Measurements from ENCODE around the gene CCNL2. TPM values are rescaled to one million over a fixed set of nuclear protein-coding genes. Genes with fewer than 3 reads are reported as not detected.
A peak's percentile ranks its signal among the peaks of the same experiment; 100 is the strongest.

Gene CCNL2
- total and polyA plus RNA-seq, 2 of the 13 experiments (the other 11 are each of a cell fraction or from before 2014, with no cell fraction given) = 105 to 340 TPM

DNA sequence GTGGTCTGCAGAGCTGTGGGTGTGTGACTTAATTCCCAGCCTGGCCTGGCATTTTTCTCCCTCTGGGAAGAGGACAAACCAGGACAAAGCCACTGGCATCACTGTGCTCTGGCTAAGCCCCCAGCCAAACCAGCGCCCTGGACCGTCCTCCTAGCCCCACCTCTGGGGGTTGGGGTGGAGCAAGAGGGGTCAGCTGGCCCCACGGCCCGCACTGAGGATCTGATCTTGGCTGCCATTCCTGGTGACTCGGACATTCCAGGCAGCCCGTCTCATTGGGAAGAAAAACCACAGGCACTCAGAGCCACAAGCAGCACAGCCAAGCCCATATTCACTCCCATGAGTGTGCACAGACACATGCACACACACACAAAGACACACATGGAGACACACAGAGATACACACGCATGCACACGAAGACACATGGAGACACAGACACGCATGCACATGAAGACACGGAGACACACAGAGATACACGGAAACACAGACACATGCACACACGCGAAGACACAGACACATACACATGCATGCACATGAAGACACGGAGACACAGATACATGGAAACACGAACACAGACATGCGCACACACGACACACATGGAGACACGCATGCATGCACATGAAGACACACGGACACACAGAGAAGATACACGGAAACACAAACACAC lies 38.5 kb downstream of the CCNL2 start:
- H4K20me1 ChIP-seq (ENCODE audit: insufficient read depth, low read length) = no peaks in the 10 kb centered on the region
- peak overlapping the region; percentile 80 for H3K9ac ChIP-seq (ENCODE audit: insufficient read depth, low read depth, low read length)
- intact Hi-C loops (cut with micrococcal nuclease; ENCODE audit: unreplicated experiment) = no loop called here
- peaks cover 4% of the 10 kb centered on the region for H3K79me2 ChIP-seq (ENCODE audit: insufficient read depth, low read length)
- peak overlapping the region in 2 of 3 experiments; percentile 71 to 74; a peak in 5 of 6 replicates for H3K4me3 ChIP-seq (replicated peaks in 1 of 3; ENCODE audit: insufficient read depth in 1 of 3, low read depth in 2 of 3, low read length in 3 of 3)
- no peaks in the 10 kb centered on the region for H3K9me3 ChIP-seq (ENCODE audit: low read length)
- H3K36me3 ChIP-seq (replicated peaks in 1 of 2; ENCODE audit: control insufficient read depth in 1 of 2, insufficient read depth in 2 of 2, low read length in 2 of 2) = no peaks in the 10 kb centered on the region
- CTCF ChIA-PET (ENCODE audit: low intra/inter-chr PET ratio, low total read pairs) = no interaction called here
- FAIRE-seq (no peak), DNase-seq (ENCODE audit: low spot score) (peak; percentile 68), ATAC-seq (peak; percentile 20)
- no peaks in the 10 kb centered on the region for H3K27me3 ChIP-seq (ENCODE audit: control insufficient read depth in 1 of 2, insufficient read depth in 2 of 2, low read length in 2 of 2)
- H3K4me1 ChIP-seq (ENCODE audit: insufficient read depth, low read length) = peaks cover 57% of the 10 kb centered on the region
- H2AFZ ChIP-seq (ENCODE audit: low read length) = no peak overlapping the region
- POLR2A ChIA-PET = interaction anchor here (1.0 to 4.0 kb wide), 4 partner anchors 9 to 15 kb away, joined by 3 to 38 read pairs (median 14); partner anchors contain the start of genes AURKAIP1 and DVL1
- peak overlapping the region; percentile 88 for H3K27ac ChIP-seq (ENCODE audit: extremely low read length, insufficient read depth, low read length)
- WGBS (ENCODE audit: low lambda C conversion rate) = 87% methylated on average over 14 of the region's 20 CpGs
- H3K4me2 ChIP-seq (ENCODE audit: low read depth, low read length) = peak overlapping the region; percentile 92
- in situ Hi-C loops (cut with HindIII; ENCODE audit: extremely low pct_ligation_motif_present, low pct_unique_long_range_greater_than_20kb) = no loop called here
- TSS peak; percentile 47 for BruUV-seq (replicated peaks)
- TF ChIP-seq, protein P1, sequence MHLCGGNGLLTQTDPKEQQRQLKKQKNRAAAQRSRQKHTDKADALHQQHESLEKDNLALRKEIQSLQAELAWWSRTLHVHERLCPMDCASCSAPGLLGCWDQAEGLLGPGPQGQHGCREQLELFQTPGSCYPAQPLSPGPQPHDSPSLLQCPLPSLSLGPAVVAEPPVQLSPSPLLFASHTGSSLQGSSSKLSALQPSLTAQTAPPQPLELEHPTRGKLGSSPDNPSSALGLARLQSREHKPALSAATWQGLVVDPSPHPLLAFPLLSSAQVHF (CRISPR knock-in tag; IDR thresholded peaks at IDR 0.05) = no peak
- no peak for TF ChIP-seq AKAP8 (CRISPR knock-in tag; IDR thresholded peaks at IDR 0.05)
- TF ChIP-seq ZNF468 (CRISPR knock-in tag; IDR thresholded peaks at IDR 0.05) = 0 out of 2 replicates have a peak, but pooled peaks have one; percentile 66
- TF ChIP-seq EP300 (IDR thresholded peaks at IDR 0.05; ENCODE audit: low read depth in 2 of 2, low read length in 2 of 2) = no peak
- TF ChIP-seq EP300 (CRISPR knock-in tag; IDR thresholded peaks at IDR 0.05; ENCODE audit: borderline replicate concordance) = no peak
- 0 out of 2 replicates have a peak, but pooled peaks have one; percentile 29 for TF ChIP-seq FOSL2 (CRISPR knock-in tag; IDR thresholded peaks at IDR 0.05)
- TF ChIP-seq, protein P2, sequence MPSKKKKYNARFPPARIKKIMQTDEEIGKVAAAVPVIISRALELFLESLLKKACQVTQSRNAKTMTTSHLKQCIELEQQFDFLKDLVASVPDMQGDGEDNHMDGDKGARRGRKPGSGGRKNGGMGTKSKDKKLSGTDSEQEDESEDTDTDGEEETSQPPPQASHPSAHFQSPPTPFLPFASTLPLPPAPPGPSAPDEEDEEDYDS (CRISPR knock-in tag; IDR thresholded peaks at IDR 0.05) = 0 out of 2 replicates have a peak, but pooled peaks have one; percentile 0
- TF ChIP-seq MED13 (CRISPR knock-in tag; IDR thresholded peaks at IDR 0.05) = no peak
- TF ChIP-seq, protein P3, sequence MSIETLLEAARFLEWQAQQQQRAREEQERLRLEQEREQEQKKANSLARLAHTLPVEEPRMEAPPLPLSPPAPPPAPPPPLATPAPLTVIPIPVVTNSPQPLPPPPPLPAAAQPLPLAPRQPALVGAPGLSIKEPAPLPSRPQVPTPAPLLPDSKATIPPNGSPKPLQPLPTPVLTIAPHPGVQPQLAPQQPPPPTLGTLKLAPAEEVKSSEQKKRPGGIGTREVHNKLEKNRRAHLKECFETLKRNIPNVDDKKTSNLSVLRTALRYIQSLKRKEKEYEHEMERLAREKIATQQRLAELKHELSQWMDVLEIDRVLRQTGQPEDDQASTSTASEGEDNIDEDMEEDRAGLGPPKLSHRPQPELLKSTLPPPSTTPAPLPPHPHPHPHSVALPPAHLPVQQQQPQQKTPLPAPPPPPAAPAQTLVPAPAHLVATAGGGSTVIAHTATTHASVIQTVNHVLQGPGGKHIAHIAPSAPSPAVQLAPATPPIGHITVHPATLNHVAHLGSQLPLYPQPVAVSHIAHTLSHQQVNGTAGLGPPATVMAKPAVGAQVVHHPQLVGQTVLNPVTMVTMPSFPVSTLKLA (IDR thresholded peaks at IDR 0.05) = peak; percentile 87
- TF ChIP-seq JUNB (CRISPR knock-in tag; IDR thresholded peaks at IDR 0.05; ENCODE audit: borderline replicate concordance) = peak; percentile 12; the same call in 1 of the 2 replicates
- TF ChIP-seq, protein P4, sequence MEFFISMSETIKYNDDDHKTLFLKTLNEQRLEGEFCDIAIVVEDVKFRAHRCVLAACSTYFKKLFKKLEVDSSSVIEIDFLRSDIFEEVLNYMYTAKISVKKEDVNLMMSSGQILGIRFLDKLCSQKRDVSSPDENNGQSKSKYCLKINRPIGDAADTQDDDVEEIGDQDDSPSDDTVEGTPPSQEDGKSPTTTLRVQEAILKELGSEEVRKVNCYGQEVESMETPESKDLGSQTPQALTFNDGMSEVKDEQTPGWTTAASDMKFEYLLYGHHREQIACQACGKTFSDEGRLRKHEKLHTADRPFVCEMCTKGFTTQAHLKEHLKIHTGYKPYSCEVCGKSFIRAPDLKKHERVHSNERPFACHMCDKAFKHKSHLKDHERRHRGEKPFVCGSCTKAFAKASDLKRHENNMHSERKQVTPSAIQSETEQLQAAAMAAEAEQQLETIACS (CRISPR knock-in tag; IDR thresholded peaks at IDR 0.05) = no peak
- 0 out of 2 replicates have a peak, but pooled peaks have one; percentile 10 for TF ChIP-seq ZC3H13 (CRISPR knock-in tag; IDR thresholded peaks at IDR 0.05)
- no peak for TF ChIP-seq HHEX (CRISPR knock-in tag; IDR thresholded peaks at IDR 0.05)
- TF ChIP-seq PHF21A (CRISPR knock-in tag; IDR thresholded peaks at IDR 0.05) = 0 out of 2 replicates have a peak, but pooled peaks have one; percentile 4
- TF ChIP-seq ZFX (CRISPR knock-in tag; IDR thresholded peaks at IDR 0.05; ENCODE audit: low read depth) = no peak
- TF ChIP-seq, protein P5, sequence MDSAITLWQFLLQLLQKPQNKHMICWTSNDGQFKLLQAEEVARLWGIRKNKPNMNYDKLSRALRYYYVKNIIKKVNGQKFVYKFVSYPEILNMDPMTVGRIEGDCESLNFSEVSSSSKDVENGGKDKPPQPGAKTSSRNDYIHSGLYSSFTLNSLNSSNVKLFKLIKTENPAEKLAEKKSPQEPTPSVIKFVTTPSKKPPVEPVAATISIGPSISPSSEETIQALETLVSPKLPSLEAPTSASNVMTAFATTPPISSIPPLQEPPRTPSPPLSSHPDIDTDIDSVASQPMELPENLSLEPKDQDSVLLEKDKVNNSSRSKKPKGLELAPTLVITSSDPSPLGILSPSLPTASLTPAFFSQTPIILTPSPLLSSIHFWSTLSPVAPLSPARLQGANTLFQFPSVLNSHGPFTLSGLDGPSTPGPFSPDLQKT (CRISPR knock-in tag; IDR thresholded peaks at IDR 0.05; ENCODE audit: borderline replicate concordance) = no peak
- TF ChIP-seq ZNF235 (CRISPR knock-in tag; IDR thresholded peaks at IDR 0.05; ENCODE audit: borderline replicate concordance) = no peak
- TF ChIP-seq FOXA1 (IDR thresholded peaks at IDR 0.05) = peak; percentile 15; the same call in 1 of the 2 replicates
- TF ChIP-seq FOXA1 (CRISPR knock-in tag; IDR thresholded peaks at IDR 0.05) = no peak
